HG03175 (cell line): ENCODE measurements around the gene FAM118A.
"Not testable (repeated sequence)": the region's sequence is repeated elsewhere in the genome, so short reads cannot be mapped to it uniquely, and the experiment has no call there.

Source experiments
- ATAC-seq: cut with Tn5 transposase; IDR thresholded peaks from one replicate; pipeline ENCODE4 v1.9.1; 2021; ENCODE audit warnings: mild to moderate bottlenecking, moderate library complexity; ENCODE audit not compliant: unreplicated experiment

The FAM118A gene

DNA sequence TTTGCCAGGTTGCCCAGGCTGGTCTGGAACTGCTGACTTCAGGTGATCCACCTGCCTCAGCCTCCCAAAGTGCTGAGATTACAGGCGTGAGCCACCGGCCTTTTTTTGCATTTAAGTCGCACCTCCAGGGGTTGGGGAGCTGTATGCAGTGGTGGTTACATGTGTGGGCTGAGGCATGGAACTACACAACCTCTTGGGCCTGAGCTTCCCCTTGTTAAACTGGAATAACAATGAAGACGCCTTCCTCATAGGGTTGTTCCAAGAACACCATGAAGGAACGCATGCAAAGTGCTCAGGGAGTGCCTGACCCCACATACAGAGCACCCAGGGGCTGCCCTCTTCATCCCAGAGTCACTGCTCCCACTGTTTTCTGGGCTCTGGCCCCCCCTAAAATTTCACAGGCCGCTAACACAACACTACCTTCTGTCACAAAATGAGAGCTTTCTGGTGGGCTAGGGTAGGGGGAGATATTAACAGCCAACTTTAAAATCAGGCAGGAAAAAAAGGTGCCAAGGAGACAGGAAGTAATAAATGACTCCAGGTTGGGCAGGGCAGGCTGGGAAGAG is 1.3 kb upstream of the FAM118A start:
- no peak for ATAC-seq

- ATAC-seq: no peak
These were observed 745 bp upstream of the FAM118A start for GRCh38 chr22:45308957-45309421.

- no peak for ATAC-seq
These were observed 720 bp downstream of the FAM118A start for GRCh38 chr22:45310331-45310976.

DNA sequence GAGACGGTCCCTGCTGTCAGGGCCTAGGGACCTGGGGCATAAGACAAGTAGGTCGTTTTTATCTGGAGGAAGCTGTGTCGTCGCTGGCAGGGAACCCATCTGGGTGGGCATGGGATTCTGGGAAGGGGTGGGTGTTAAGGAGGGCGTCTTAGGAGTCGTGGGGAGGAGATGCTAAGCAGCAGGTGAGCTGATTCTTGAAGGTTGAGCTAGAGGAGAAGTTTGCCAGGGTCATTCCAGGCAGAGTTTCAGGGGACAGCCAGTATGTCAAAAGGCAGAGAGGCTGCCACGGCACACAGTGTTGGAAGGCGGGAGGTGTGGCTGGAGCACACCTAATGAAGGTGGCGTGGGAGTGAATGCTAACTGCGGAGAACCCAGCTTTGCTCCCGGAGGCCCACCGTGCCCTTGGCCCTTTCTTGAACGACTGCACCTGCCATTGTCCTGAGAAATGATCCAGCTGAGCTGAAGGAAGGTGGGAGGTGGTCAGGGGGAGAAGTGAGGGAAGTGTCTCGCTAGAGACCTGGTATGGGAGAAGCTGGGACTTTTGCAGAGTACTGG is 1.3 kb downstream of the FAM118A start:
- ATAC-seq: no peak

DNA sequence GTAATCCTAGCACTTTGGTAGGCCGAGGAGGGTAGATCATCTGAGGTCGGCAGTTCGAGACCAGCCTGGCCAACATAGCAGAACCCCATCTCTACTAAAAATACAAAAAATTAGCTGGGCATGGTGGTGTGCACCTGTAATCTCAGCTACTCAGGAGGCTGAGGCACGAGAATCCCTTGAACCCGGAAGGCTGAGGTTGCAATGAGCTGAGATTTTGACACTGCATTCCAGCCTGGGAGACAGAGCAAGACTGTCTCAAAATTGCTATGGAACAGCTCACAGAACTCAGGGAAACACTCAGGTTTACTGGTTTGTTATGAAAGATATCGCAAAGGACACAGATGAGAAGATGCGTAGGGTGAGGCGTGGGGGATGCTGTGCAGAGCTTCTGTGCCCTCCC is 2.7 kb downstream of the FAM118A start:
- ATAC-seq: no peak

GRCh38 chr22:45312856-45313255 is 3.1 kb downstream of the FAM118A start:
- ATAC-seq: no peak

DNA sequence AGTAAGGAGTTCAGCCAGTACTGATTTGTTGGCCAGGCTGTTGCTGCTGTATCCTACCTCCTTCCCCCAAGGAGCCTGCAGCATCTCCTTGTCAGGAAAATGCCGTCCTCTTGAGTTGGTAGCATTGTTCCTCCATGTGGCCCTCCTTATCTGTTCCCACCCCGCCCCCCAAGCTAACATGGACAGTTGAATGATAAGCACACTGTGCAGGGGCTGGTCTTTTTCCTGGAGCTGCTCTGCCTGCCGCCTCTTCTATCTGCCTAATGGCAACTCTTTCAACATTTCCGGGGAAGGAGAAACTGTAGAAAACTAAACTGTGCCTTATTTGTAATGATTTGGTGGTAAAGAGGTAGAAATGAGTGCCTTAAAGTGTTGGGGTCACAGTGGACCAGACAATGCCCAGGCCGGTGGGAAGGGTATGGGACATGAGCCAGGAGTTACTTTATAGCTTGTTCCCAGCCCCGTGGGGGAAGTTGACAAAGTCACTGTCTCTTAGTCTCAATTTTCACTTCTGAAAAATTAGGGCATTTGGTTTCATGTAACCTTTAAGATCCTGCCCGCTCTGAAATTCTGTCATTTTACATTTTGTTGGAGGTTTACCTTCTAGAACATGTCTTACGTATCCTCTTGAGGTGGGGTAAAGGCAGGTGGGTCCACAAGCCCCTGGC is 4.5 kb downstream of the FAM118A start:
- no peak for ATAC-seq

- ATAC-seq: no peak
These were observed 5.1 kb downstream of the FAM118A start for GRCh38 chr22:45314786-45315185.

GRCh38 chr22:45316796-45317526 is 7.2 kb downstream of the FAM118A start:
- no peak for ATAC-seq

GRCh38 chr22:45317551-45318167 is 7.9 kb downstream of the FAM118A start:
- ATAC-seq: no peak

GRCh38 chr22:45318168-45318557 is 8.4 kb downstream of the FAM118A start:
- ATAC-seq: peak; percentile 63

DNA sequence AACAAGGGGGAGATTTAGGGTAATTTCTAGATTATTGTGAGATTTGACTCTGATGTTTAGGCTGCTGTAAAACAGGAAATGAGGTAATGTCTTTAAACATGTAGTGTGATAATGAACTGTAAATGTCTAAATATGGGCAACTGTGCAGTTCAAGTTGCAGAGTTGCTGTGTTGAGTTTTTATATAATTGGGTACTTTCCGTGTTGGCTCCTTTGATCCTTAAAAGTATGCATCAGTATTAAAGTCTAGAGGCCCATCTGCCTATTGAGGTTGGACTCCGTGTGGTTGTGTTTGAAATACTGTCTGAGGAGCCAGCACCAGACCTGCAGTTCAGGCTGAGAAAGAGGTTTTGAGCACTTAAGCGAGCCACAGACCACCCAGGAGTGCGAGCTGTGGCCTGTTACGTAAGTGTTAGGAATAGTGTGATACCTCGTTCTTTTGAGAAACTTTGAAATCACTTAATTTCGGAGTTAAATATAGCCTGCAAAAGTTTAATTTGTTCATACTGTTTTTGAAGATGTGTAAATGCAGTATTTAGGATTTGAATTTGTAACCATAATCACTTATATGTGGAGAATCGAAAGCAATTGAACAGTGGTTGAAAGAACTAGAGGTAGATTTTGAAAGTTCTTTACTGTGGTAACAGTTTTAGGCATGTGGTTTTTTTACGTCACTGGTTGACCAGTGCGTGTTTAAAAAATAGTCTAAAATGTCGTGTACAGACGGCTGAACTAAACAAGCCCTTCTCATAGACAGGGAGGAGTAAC is 9.0 kb downstream of the FAM118A start:
- peak; percentile 58 for ATAC-seq

GRCh38 chr22:45319324-45319685 is 9.6 kb downstream of the FAM118A start:
- ATAC-seq: no peak

- no peak for ATAC-seq
These were observed 10.7 kb downstream of the FAM118A start for GRCh38 chr22:45320357-45320976.

GRCh38 chr22:45321827-45322226 is 12.1 kb downstream of the FAM118A start:
- no peak for ATAC-seq

GRCh38 chr22:45322873-45323525 is 13.3 kb downstream of the FAM118A start:
- no peak for ATAC-seq

DNA sequence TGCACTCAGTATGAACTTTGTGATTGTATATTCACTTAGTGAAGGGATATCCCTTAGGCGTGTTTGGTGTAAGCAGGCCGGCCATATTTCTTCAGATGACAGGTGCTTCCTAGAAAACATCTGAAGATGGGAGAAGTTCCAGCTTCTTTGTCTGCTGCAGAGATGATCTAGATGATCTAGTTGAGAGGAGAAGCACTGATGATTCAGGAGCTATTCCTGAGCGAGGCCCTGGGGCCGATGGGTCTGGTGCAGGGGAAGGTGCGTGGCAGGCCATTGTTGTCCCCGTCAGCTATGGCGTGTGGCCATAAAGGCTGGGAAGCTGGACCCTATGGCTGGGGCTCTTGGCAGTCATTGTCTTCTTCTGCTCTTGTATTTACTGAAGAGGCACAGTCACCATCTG is 14.0 kb downstream of the FAM118A start:
- ATAC-seq: no peak

- ATAC-seq: no peak
These were observed 14.6 kb downstream of the FAM118A start for GRCh38 chr22:45324311-45324711.

DNA sequence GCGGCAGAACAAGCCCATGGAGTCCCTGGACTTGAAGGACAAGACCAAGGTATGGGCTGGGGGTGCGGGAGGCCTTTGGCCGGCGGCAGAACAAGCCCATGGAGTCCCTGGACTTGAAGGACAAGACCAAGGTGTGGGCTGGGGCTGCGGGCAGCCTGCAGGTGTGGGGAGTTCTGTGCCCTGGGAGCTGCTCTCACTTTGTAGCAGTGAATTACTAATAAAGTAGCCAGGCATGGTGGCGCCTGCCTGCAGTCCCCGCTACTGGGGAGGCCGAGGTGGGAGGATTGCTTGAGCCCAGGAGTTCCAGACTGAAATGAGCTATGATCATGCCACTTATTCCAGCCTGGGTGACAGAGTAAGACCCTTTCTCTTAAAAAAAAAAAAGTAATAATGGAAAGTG is 18.5 kb downstream of the FAM118A start:
- ATAC-seq: not testable (repeated sequence)
